ENCODE data around the gene BRAF. TPM values are rescaled to one million over a fixed set of nuclear protein-coding genes. Genes with fewer than 3 reads are reported as not detected.
"Not testable (repeated sequence)": the region's sequence is repeated elsewhere in the genome, so short reads cannot be mapped to it uniquely, and the experiment has no call there.

BRAF gene
- total RNA-seq, 4 donors from 2014 or later: 33.1 to 56.0 (median 44.8) TPM

DNA sequence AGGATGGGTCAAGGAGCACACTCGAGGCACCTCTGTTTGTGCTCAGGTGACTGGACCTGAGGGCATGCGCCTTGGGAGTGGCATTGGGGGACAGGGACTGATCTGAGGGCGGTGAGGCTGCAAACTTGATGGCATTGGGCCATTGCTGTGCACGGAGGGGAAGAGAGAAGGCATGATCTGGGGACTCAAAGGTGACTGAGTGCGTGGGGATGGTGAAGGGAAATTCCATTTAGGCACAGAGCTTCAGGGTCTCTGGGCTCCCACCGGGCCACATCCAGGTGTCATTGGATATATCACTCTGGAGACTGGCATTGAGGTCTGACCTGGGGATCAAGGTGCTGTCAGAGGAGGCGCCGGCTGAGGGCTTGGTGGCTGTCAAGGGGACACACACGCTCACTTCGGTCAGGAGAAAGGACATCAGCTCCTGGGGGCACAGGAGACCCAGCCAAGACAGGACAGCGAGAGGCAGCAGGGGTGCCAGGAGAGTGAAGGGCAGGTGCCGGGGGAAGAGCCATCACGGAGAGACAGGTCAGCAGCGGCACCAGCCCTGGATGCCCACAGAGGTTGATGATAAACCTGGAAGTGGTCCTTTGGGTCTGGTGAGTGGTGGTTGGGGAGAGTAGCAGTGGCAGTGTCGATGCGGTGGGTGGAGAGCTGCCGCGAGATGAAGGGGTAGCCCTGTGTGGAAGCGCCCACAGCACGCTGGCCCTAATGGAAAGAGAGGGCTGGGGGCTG is 246.5 kb downstream of the BRAF start:
- Histone ChIP-seq H3K36me3 (peaks cover 0 to 69% of the 10 kb centered on the region in 2 donors), H3K4me1 (peaks cover 0 to 34% (median 5%) of the 10 kb centered on the region in 3 donors), H3K9me3 (no peaks in the 10 kb centered on the region), H3K27me3 (no peaks in the 10 kb centered on the region), H3K4me3 (no peak overlapping the region), H3K27ac (no peak overlapping the region)
- 86 to 90% methylated on average over 10 to 16 of the region's 20 CpGs for WGBS, 2 donors (ENCODE audit: low coverage in 1 of 2)
- TF ChIP-seq POLR2A (IDR thresholded peaks at IDR 0.05) (no peak), EP300 (IDR thresholded peaks at IDR 0.05) (no peak), POLR2AphosphoS5 (IDR thresholded peaks at IDR 0.05) (no peak)
- TF ChIP-seq, protein P1, sequence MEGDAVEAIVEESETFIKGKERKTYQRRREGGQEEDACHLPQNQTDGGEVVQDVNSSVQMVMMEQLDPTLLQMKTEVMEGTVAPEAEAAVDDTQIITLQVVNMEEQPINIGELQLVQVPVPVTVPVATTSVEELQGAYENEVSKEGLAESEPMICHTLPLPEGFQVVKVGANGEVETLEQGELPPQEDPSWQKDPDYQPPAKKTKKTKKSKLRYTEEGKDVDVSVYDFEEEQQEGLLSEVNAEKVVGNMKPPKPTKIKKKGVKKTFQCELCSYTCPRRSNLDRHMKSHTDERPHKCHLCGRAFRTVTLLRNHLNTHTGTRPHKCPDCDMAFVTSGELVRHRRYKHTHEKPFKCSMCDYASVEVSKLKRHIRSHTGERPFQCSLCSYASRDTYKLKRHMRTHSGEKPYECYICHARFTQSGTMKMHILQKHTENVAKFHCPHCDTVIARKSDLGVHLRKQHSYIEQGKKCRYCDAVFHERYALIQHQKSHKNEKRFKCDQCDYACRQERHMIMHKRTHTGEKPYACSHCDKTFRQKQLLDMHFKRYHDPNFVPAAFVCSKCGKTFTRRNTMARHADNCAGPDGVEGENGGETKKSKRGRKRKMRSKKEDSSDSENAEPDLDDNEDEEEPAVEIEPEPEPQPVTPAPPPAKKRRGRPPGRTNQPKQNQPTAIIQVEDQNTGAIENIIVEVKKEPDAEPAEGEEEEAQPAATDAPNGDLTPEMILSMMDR (IDR thresholded peaks at IDR 0.05): no peak
- ATAC-seq: no peak

DNA sequence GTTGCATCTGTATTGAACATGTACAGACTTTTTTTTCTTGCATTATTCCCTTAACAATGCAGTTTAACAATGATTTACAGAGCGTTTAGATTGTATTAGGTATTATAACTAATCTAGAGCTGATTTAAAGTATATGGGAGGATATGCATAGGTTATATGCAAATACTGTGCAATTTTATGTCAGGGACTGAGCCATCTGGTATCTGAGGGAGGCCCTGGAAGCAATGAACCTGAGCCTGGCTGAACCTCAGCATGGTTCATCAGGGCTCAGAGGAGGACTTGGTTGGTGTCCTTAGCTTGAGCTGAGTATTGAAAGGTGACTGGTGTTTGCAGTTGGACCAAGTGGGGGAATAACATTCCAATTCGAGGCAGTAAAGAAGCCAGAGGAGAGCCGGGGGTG is 247.2 kb downstream of the BRAF start:
- H3K4me3 ChIP-seq: no peak overlapping the region
- peaks cover 0 to 37% (median 5%) of the 10 kb centered on the region in 3 donors for H3K4me1 ChIP-seq
- WGBS, 2 donors (ENCODE audit: low coverage in 1 of 2): 84 to 96% methylated on average over 3 of the region's 3 CpGs
- H3K27me3 ChIP-seq: no peaks in the 10 kb centered on the region
- no peak overlapping the region for H3K27ac ChIP-seq
- H3K36me3 ChIP-seq: peaks cover 0 to 63% of the 10 kb centered on the region in 2 donors
- TF ChIP-seq EP300 (IDR thresholded peaks at IDR 0.05): no peak
- no peak for TF ChIP-seq POLR2AphosphoS5 (IDR thresholded peaks at IDR 0.05)
- no peak for TF ChIP-seq POLR2A (IDR thresholded peaks at IDR 0.05)
- TF ChIP-seq, protein P1 (IDR thresholded peaks at IDR 0.05): no peak
- ATAC-seq: no peak
- H3K9me3 ChIP-seq: no peaks in the 10 kb centered on the region

DNA sequence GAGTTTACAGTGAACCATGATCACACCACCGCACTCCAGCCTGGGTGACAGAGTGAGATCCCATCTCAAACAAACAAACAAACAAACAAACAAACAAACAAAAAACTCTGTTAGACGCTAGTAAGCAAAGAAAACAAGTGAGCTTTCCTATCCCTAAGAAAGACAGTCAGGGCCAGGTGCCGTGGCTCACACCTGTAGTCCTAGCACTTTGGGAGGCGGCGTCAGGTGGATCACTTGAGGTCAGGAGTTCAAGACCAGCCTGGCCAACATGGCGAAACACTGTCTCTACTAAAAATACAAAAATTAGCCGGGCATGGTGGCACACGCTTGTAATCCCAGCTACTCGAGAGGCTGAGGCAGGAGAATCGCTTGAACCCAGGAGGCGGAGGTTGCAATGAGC is 247.8 kb downstream of the BRAF start:
- Histone ChIP-seq H3K36me3 (peaks cover 0 to 58% of the 10 kb centered on the region in 2 donors), H3K4me1 (peaks cover 0 to 43% (median 5%) of the 10 kb centered on the region in 3 donors)
- not testable (repeated sequence) for H3K4me3 ChIP-seq, H3K27me3 ChIP-seq, H3K27ac ChIP-seq, ATAC-seq, H3K9me3 ChIP-seq
- 92 to 93% methylated on average over 8 to 10 of the region's 11 CpGs for WGBS, 2 donors (ENCODE audit: low coverage in 1 of 2)

DNA sequence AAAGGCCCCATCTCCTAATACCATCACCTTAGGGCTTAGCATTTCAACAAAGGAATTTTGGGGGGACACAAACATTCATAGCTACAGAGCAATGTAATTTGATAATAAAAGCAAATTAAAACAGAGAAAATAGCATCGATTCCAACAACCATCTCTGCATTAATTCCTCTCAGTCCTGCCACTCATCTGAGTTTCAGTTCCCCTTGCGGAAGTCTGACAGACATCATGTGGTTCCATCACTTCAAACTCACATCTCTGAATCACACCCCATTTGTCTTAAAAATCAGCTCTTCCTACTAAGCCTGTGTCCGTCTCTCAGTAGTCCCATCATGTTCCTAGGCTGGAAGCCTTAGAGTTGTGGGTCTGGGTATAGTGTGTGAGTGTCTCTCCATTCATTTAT is 248.4 kb downstream of the BRAF start:
- Histone ChIP-seq H3K4me3 (no peak overlapping the region), H3K9me3 (no peaks in the 10 kb centered on the region), H3K36me3 (peaks cover 0 to 51% of the 10 kb centered on the region in 2 donors), H3K27ac (no peak overlapping the region), H3K27me3 (no peaks in the 10 kb centered on the region), H3K4me1 (peaks cover 0 to 47% (median 5%) of the 10 kb centered on the region in 3 donors)
- no peak for TF ChIP-seq EP300 (IDR thresholded peaks at IDR 0.05)
- no peak for TF ChIP-seq POLR2AphosphoS5 (IDR thresholded peaks at IDR 0.05)
- no peak for TF ChIP-seq POLR2A (IDR thresholded peaks at IDR 0.05)
- TF ChIP-seq, protein P1 (IDR thresholded peaks at IDR 0.05): no peak
- ATAC-seq: no peak
- WGBS, 2 donors (ENCODE audit: low coverage in 1 of 2): 83 to 100% methylated on average over 2 to 3 of the region's 3 CpGs

DNA sequence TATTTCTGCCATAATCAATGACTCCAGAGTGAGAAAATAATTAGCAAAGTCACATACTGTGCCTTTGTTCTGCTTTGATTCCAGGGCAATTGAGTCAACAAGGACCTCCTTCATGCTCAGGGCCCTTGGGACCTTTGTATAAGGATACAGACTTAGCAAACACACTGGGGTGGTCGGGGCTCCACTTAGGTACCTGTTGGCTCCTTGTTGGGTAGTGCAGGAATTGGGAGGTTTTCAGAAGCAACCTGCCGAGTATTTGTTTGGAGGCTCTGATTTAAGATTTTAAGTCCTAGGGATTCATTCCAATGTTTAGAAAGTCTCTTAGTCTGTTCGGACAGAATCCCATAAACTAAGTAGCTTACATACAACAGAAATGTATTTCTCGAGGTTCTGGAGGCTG is 249.0 kb downstream of the BRAF start:
- Histone ChIP-seq H3K4me1 (peaks cover 0 to 47% (median 5%) of the 10 kb centered on the region in 3 donors), H3K36me3 (peaks cover 0 to 45% of the 10 kb centered on the region in 2 donors), H3K27ac (peak overlapping the region in 1 of 4 donors; percentile 87), H3K27me3 (no peaks in the 10 kb centered on the region), H3K4me3 (no peak overlapping the region), H3K9me3 (no peaks in the 10 kb centered on the region)
- TF ChIP-seq, protein P1 (IDR thresholded peaks at IDR 0.05): no peak
- TF ChIP-seq EP300 (IDR thresholded peaks at IDR 0.05): no peak
- no peak for TF ChIP-seq POLR2AphosphoS5 (IDR thresholded peaks at IDR 0.05)
- TF ChIP-seq POLR2A (IDR thresholded peaks at IDR 0.05): no peak
- 54 to 60% methylated on average over 2 to 4 of the region's 4 CpGs for WGBS, 2 donors (ENCODE audit: low coverage in 1 of 2)
- ATAC-seq: no peak
